BE2C (cell line): ENCODE measurements around the gene PTPRD.

Experiments used
- DNase-seq: peaks from one replicate; pipeline ENCODE4 v3.0.0-alpha.2; 2020
- H3K27me3 ChIP-seq: fragments of 250-450 bp; sonication (Bioruptor Pico); 2 replicates; pipeline ENCODE4 v1.5.1; 2020; ENCODE audit warnings: mild to moderate bottlenecking
- H3K36me3 ChIP-seq: fragments of 250-450 bp; sonication (Bioruptor Pico); 2 replicates; pipeline ENCODE4 v1.5.1; 2020; ENCODE audit warnings: mild to moderate bottlenecking
- H3K4me1 ChIP-seq: fragments of 250-450 bp; sonication (Bioruptor Pico); 2 replicates; pipeline ENCODE4 v1.5.1; 2020
- H3K4me3 ChIP-seq: 2 replicates; pipeline ENCODE4 v1.5.1; 2011; ENCODE audit warnings: low read depth, low read length
- H3K9me3 ChIP-seq: fragments of 250-450 bp; sonication (Bioruptor Pico); 2 replicates; pipeline ENCODE4 v1.5.1; 2020
- CTCF ChIP-seq: IDR thresholded peaks from 2 replicates; pipeline ENCODE4 v1.5.1; 2012; ENCODE audit warnings: mild to moderate bottlenecking, low read depth, low read length

Gene PTPRD

GRCh38 chr9:8917956-8918739, 1694.7 kb downstream of the PTPRD start:
- H3K4me1 ChIP-seq: no peaks in the 10 kb centered on the region
- H3K9me3 ChIP-seq: no peaks in the 10 kb centered on the region; the same call in 1 of the 2 replicates
- no peaks in the 10 kb centered on the region for H3K36me3 ChIP-seq
- no peak for TF ChIP-seq CTCF
- H3K27me3 ChIP-seq: no peaks in the 10 kb centered on the region
- no peak for DNase-seq
- no peak overlapping the region for H3K4me3 ChIP-seq

GRCh38 chr9:8916771-8917170, 1696.0 kb downstream of the PTPRD start:
- Histone ChIP-seq H3K4me1 (no peaks in the 10 kb centered on the region), H3K4me3 (no peak overlapping the region), H3K27me3 (no peaks in the 10 kb centered on the region), H3K9me3 (no peaks in the 10 kb centered on the region; the same call in 1 of the 2 replicates), H3K36me3 (no peaks in the 10 kb centered on the region)
- TF ChIP-seq CTCF: no peak
- no peak for DNase-seq

- Histone ChIP-seq H3K36me3 (no peaks in the 10 kb centered on the region), H3K27me3 (no peaks in the 10 kb centered on the region), H3K4me1 (no peaks in the 10 kb centered on the region), H3K9me3 (no peaks in the 10 kb centered on the region), H3K4me3 (no peak overlapping the region)
- DNase-seq: no peak
- no peak for TF ChIP-seq CTCF
These were observed 1704.9 kb downstream of the PTPRD start for GRCh38 chr9:8907868-8908267.

GRCh38 chr9:8905731-8906130, 1707.1 kb downstream of the PTPRD start:
- Histone ChIP-seq H3K4me3 (no peak overlapping the region), H3K27me3 (no peaks in the 10 kb centered on the region), H3K9me3 (no peaks in the 10 kb centered on the region), H3K36me3 (no peaks in the 10 kb centered on the region), H3K4me1 (no peaks in the 10 kb centered on the region)
- no peak for DNase-seq
- TF ChIP-seq CTCF: no peak

GRCh38 chr9:8904771-8905515, 1707.9 kb downstream of the PTPRD start:
- Histone ChIP-seq H3K9me3 (no peaks in the 10 kb centered on the region), H3K36me3 (no peaks in the 10 kb centered on the region), H3K4me1 (no peaks in the 10 kb centered on the region), H3K27me3 (no peaks in the 10 kb centered on the region), H3K4me3 (no peak overlapping the region)
- TF ChIP-seq CTCF: no peak
- no peak for DNase-seq

GRCh38 chr9:8903077-8903476, 1709.7 kb downstream of the PTPRD start:
- H3K27me3 ChIP-seq: no peaks in the 10 kb centered on the region
- no peak for TF ChIP-seq CTCF
- no peaks in the 10 kb centered on the region for H3K9me3 ChIP-seq
- H3K4me1 ChIP-seq: no peaks in the 10 kb centered on the region
- no peak overlapping the region for H3K4me3 ChIP-seq
- H3K36me3 ChIP-seq: no peaks in the 10 kb centered on the region
- DNase-seq: no peak
